Left ventricle myocardium inferior (tissue), 1 donor: Measurements from ENCODE around the gene TULP1. TPM values are rescaled to one million over a fixed set of nuclear protein-coding genes. Genes with fewer than 3 reads are reported as not detected.

ENCODE experiments used
- DNase-seq: peaks from one replicate; pipeline ENCODE4 v3.0.0-alpha.2; 2020
- H3K27ac ChIP-seq: fragments of 200-600 bp; replicated peaks from 2 replicates; pipeline ENCODE4 v1.8.0; 2021
- H3K27me3 ChIP-seq: fragments of 200-600 bp; 2 replicates; pipeline ENCODE4 v1.8.0; 2021; ENCODE audit warnings: low read depth
- H3K36me3 ChIP-seq: fragments of 200-600 bp; 2 replicates; pipeline ENCODE4 v1.8.0; 2021
- H3K4me1 ChIP-seq: fragments of 200-600 bp; 2 replicates; pipeline ENCODE4 v1.8.0; 2021
- H3K4me3 ChIP-seq: fragments of 200-600 bp; 2 replicates; pipeline ENCODE4 v1.8.0; 2021; ENCODE audit warnings: mild to moderate bottlenecking, moderate library complexity
- H3K9me3 ChIP-seq: fragments of 200-600 bp; replicated peaks from 2 replicates; pipeline ENCODE4 v1.8.0; 2021
- CTCF ChIP-seq: fragments of 200-600 bp; IDR thresholded peaks from 2 replicates; pipeline ENCODE4 v1.8.0; 2021; ENCODE audit warnings: antibody characterized with exemption, mild to moderate bottlenecking, borderline replicate concordance
- intact Hi-C: fragments of 100-400 bp; cut with micrococcal nuclease; formaldehyde crosslinking; loops from one replicate; pipeline ENCODE4 v1.11.0; 2022
- total RNA-seq: library from RNA; stranded (reverse); fragmentation: NEBNext Ultra II Directional; extraction: Animal tissue kit (Norgen Biotek cat#: 25700); gene quantifications from one replicate; pipeline ENCODE4 v1.2.1, GENCODE V29; 2021
- donor health status: DM: no; HTN: yes; CAD: no; lungs with severe emphysema.

The TULP1 gene
- total RNA-seq, 1 donor from 2014 or later = not detected

- DNase-seq = no peak
- Histone ChIP-seq H3K9me3 (no peaks in the 10 kb centered on the region), H3K4me1 (peaks cover 20% of the 10 kb centered on the region), H3K36me3 (peaks cover 72% of the 10 kb centered on the region), H3K27ac (no peak overlapping the region), H3K4me3 (no peak overlapping the region), H3K27me3 (no peaks in the 10 kb centered on the region)
- intact Hi-C loops = no loop called here
- TF ChIP-seq CTCF = no peak
These were observed 34.4 kb downstream of the TULP1 start for GRCh38 chr6:35478259-35478658.

GRCh38 chr6:35477551-35478179, 35.0 kb downstream of the TULP1 start:
- DNase-seq = no peak
- H3K27ac ChIP-seq = no peak overlapping the region
- H3K4me1 ChIP-seq = peaks cover 26% of the 10 kb centered on the region
- H3K36me3 ChIP-seq = peaks cover 76% of the 10 kb centered on the region
- H3K27me3 ChIP-seq = no peaks in the 10 kb centered on the region
- H3K4me3 ChIP-seq = no peak overlapping the region
- intact Hi-C loops = no loop called here
- no peaks in the 10 kb centered on the region for H3K9me3 ChIP-seq
- TF ChIP-seq CTCF = no peak

GRCh38 chr6:35477028-35477427, 35.7 kb downstream of the TULP1 start:
- peaks cover 32% of the 10 kb centered on the region for H3K4me1 ChIP-seq
- no peak for DNase-seq
- H3K9me3 ChIP-seq = no peaks in the 10 kb centered on the region
- H3K36me3 ChIP-seq = peaks cover 75% of the 10 kb centered on the region
- intact Hi-C loops = no loop called here
- no peaks in the 10 kb centered on the region for H3K27me3 ChIP-seq
- H3K27ac ChIP-seq = no peak overlapping the region
- no peak overlapping the region for H3K4me3 ChIP-seq
- no peak for TF ChIP-seq CTCF

GRCh38 chr6:35476004-35476403, 36.7 kb downstream of the TULP1 start:
- DNase-seq = no peak
- peaks cover 86% of the 10 kb centered on the region for H3K36me3 ChIP-seq
- intact Hi-C loops = no loop called here

GRCh38 chr6:35475573-35475972, 37.1 kb downstream of the TULP1 start:
- intact Hi-C loops = no loop called here
- Histone ChIP-seq H3K27me3 (no peaks in the 10 kb centered on the region), H3K4me3 (no peak overlapping the region), H3K27ac (no peak overlapping the region), H3K9me3 (no peaks in the 10 kb centered on the region), H3K4me1 (peaks cover 32% of the 10 kb centered on the region), H3K36me3 (peaks cover 90% of the 10 kb centered on the region)
- no peak for DNase-seq
- TF ChIP-seq CTCF = no peak

More at GRCh38 chr6:35476004-35476403, 36.7 kb downstream of the TULP1 start:
- H3K4me3 ChIP-seq = no peak overlapping the region
- no peaks in the 10 kb centered on the region for H3K27me3 ChIP-seq
- no peaks in the 10 kb centered on the region for H3K9me3 ChIP-seq
- H3K27ac ChIP-seq = no peak overlapping the region
- peaks cover 33% of the 10 kb centered on the region for H3K4me1 ChIP-seq
- no peak for TF ChIP-seq CTCF
